ENCODE results near the gene DICER1. TPM values are rescaled to one million over a fixed set of nuclear protein-coding genes. Genes with fewer than 3 reads are reported as not detected.

The DICER1 gene
- total RNA-seq, 4 donors from 2014 or later: 38.3 to 124 (median 54.4) TPM

- Histone ChIP-seq H3K36me3 (no peaks in the 10 kb centered on the region), H3K27ac (no peak overlapping the region), H3K9me3 (no peaks in the 10 kb centered on the region), H3K4me3 (no peak overlapping the region), H3K4me1 (no peaks in the 10 kb centered on the region), H3K27me3 (no peaks in the 10 kb centered on the region)
- no peak for DNase-seq (ENCODE audit: low spot score in 2 of 2)
- TF ChIP-seq POLR2A (IDR thresholded peaks at IDR 0.05) (no peak), EP300 (IDR thresholded peaks at IDR 0.05) (no peak), POLR2AphosphoS5 (IDR thresholded peaks at IDR 0.05) (no peak), CTCF (IDR thresholded peaks at IDR 0.05) (no peak)
- 42% methylated on average over 2 of the region's 2 CpGs for WGBS
These were observed 17.0 kb upstream of the DICER1 start for GRCh38 chr14:95174184-95174792.

GRCh38 chr14:95173518-95173917 lies 16.2 kb upstream of the DICER1 start:
- H3K27ac ChIP-seq: no peak overlapping the region

GRCh38 chr14:95167177-95167576 lies 9.8 kb upstream of the DICER1 start:
- Histone ChIP-seq H3K4me3 (no peak overlapping the region), H3K27ac (no peak overlapping the region), H3K9me3 (peaks cover 4% of the 10 kb centered on the region), H3K36me3 (no peaks in the 10 kb centered on the region), H3K27me3 (no peaks in the 10 kb centered on the region), H3K4me1 (no peaks in the 10 kb centered on the region)
- TF ChIP-seq CTCF (IDR thresholded peaks at IDR 0.05) (no peak), POLR2A (IDR thresholded peaks at IDR 0.05) (no peak), EP300 (IDR thresholded peaks at IDR 0.05) (no peak), POLR2AphosphoS5 (IDR thresholded peaks at IDR 0.05) (no peak)
- DNase-seq (ENCODE audit: low spot score in 2 of 2): no peak
- 86% methylated on average over 2 of the region's 2 CpGs for WGBS

More at GRCh38 chr14:95173518-95173917, 16.2 kb upstream of the DICER1 start:
- no peak for DNase-seq (ENCODE audit: low spot score in 2 of 2)
- H3K27me3 ChIP-seq: no peaks in the 10 kb centered on the region
- TF ChIP-seq CTCF (IDR thresholded peaks at IDR 0.05) (no peak), POLR2A (IDR thresholded peaks at IDR 0.05) (no peak)
- no peaks in the 10 kb centered on the region for H3K4me1 ChIP-seq
- H3K36me3 ChIP-seq: no peaks in the 10 kb centered on the region
- no peaks in the 10 kb centered on the region for H3K9me3 ChIP-seq
- H3K4me3 ChIP-seq: no peak overlapping the region

GRCh38 chr14:95165517-95165916 lies 8.2 kb upstream of the DICER1 start:
- no peak for DNase-seq (ENCODE audit: low spot score in 2 of 2)
- H3K27ac ChIP-seq: no peak overlapping the region
- no peaks in the 10 kb centered on the region for H3K27me3 ChIP-seq
- no peaks in the 10 kb centered on the region for H3K36me3 ChIP-seq
- WGBS: 97% methylated on average over 3 of the region's 3 CpGs
- TF ChIP-seq POLR2AphosphoS5 (IDR thresholded peaks at IDR 0.05) (no peak), POLR2A (IDR thresholded peaks at IDR 0.05) (no peak), EP300 (IDR thresholded peaks at IDR 0.05) (no peak), CTCF (IDR thresholded peaks at IDR 0.05) (no peak)
- peaks cover 4% of the 10 kb centered on the region for H3K9me3 ChIP-seq
- no peaks in the 10 kb centered on the region for H3K4me1 ChIP-seq
- no peak overlapping the region for H3K4me3 ChIP-seq

- no peak overlapping the region for H3K4me3 ChIP-seq
- 82% methylated on average over 1 of the region's 1 CpG for WGBS
- TF ChIP-seq POLR2AphosphoS5 (IDR thresholded peaks at IDR 0.05) (no peak), EP300 (IDR thresholded peaks at IDR 0.05) (no peak), CTCF (IDR thresholded peaks at IDR 0.05) (no peak), POLR2A (IDR thresholded peaks at IDR 0.05) (no peak)
- H3K4me1 ChIP-seq: no peaks in the 10 kb centered on the region
- no peak for DNase-seq (ENCODE audit: low spot score in 2 of 2)
- H3K27me3 ChIP-seq: no peaks in the 10 kb centered on the region
- no peak overlapping the region for H3K27ac ChIP-seq
- H3K36me3 ChIP-seq: no peaks in the 10 kb centered on the region
- H3K9me3 ChIP-seq: peaks cover 4% of the 10 kb centered on the region
These were observed 7.2 kb upstream of the DICER1 start for GRCh38 chr14:95164506-95164905.
